Measurements from ENCODE around the gene ELAVL1.
"Not testable (repeated sequence)": the region's sequence is repeated elsewhere in the genome, so short reads cannot be mapped to it uniquely, and the experiment has no call there.

ELAVL1 gene

GRCh38 chr19:7932930-7933300 lies 72.5 kb downstream of the ELAVL1 start:
- DNase-seq = no peak

DNA sequence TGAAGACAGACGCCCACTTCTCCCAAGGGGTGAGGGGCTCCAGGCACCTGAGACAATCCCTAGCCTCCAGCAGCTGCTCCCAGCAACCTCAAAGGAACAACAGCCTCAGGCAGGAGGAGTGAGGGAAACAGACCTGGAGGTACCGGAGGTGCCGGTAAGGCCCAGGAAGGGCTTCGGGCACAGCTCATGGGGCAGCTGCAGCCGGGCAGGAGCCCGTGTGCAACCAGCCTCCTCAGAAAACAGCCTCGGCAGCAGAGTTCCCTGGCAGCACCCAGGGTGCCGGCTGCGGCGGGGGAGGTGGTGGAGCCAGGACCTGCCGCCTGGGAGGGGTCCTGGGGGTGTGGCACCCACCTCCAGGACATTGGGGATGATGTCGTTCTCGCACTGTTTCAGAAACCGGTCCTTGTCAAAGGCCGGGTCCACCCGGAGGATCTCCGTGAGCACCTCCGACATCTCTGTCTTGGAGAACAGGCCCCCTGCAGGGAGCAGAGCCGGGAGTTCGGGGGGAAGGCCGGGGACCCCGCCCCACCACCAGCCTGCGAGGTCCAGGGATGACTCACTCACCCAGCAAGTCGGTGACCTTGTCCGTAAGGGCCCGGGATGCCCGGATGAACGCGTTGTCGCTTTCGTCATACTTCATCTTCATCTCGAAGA lies 73.0 kb downstream of the ELAVL1 start:
- no peak for DNase-seq

DNA sequence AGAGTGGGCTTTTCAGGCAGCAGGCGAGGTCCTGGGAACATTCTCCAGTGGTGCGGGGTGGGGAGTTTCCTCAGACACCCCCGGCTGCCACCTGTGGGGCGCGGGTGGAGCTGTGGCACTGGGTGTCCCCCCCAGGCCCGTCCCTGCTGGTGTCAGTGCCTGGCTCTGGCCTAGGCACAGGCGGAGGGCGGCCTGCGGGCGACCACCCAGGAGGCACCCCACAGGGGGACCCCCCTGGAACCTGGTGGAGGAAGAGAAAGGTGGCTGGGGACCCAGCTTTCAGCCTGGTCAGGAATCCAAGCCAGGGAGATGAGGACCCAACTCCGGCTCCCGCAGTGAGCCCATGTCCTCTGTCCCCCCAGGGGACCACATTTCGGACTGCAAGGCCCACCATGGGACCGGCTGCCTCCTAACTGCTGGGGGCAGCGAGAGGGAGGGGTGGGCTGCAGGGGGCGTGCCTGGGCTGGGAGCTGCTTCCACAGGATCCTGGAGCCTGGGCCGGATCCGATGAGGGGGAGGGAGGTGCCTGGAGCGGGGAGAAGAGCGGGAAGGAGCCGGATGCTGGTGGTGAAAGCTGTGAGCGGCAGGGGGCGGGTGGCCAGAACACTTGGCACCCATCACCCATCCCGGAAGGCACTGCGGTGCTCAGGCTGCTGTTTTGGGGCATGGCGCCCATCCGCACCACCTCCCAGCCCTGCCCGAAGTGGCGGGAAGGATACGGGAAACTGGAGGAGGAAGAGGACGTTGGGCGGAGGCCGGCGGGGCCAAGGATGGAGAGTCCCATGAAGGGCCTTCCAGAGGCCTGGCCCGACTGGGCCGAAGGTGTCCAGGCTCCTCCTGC lies 74.0 kb downstream of the ELAVL1 start:
- DNase-seq = peak in 1 of 2 donors; percentile 35

GRCh38 chr19:7930765-7931164 lies 74.7 kb downstream of the ELAVL1 start:
- DNase-seq = no peak

- DNase-seq = not testable (repeated sequence)
Observed at GRCh38 chr19:7930030-7930429, 75.4 kb downstream of the ELAVL1 start.

DNA sequence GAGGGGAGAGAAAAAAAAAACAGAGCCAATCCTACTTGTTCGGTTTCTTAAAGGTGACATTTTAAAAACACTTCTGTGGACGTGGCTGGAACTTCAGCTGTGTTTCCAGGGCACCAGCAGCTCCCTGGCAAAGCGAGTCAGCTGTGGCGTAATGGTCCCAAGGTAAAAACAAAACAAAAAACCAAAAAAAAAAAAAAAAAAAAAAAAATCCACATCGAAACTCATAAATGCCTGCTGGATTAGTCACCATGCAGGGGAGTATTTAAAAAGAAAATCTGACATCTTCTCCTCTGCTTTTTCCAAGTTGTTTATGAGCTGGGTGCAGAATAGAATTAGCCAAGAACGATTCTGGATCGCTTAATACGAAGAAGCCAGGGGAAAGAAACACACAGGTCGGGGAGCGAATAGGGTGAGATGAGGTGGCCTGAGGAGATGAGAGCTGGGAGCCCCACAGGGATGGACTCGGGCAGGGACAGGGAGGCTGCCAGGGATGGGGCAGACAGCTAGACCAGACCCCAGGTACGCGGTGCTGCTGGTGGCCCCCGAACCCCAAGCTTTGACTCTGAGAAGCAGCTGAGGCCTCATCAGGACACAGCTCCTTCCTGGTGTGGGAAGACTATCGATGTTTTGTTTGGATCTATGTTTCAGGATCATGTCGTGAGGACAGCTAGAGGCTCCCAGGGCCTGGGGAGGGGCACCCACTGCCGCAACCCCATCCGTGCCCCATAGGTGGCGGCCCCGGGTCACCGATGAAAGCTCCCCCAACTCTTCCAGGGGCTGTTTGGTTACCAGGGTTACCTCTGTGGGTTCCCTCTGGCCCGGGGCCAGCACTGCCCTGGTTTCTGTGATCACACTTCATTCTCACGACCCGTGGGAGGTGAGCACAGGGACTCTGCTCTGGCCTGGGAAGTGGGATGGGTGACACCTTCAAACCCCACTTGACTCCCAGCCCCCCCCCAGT lies 76.4 kb downstream of the ELAVL1 start:
- no peak for DNase-seq

GRCh38 chr19:7928334-7928706 lies 77.1 kb downstream of the ELAVL1 start:
- DNase-seq = no peak

DNA sequence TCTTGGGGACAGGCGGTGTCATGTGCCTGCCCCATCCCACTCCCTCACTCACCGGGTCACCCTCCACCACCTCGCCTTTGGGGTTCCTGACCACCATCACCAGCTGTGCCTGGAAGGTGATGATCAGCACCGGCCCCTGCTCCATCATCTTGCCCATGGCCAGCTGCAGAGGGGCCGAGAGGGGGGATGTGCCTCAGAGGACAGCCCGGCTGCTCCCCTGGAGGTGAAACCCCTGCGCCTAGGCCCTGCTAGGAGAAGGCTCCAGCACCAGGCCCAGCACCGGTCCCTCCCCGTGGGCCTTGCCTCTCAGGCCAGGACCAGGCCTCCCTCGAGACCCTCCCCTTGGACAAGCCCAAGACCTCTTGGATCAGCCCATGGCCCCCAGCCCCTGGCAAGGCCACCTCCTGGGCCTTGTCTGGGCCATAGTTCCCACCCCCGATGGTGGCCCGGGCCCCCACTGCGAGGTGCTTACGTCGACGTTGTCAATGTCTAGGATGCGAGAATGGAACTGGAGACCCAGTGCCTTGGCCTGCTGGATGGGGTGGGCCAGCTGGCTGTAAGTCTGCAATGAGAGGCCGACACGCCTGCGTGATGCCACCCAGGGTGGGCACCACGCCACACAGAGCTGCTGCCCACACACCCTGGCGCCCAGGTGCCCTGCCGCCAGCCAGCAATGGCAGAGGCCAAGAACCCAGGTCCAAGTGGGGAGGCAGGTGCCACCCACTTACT lies 77.7 kb downstream of the ELAVL1 start:
- no peak for DNase-seq

DNA sequence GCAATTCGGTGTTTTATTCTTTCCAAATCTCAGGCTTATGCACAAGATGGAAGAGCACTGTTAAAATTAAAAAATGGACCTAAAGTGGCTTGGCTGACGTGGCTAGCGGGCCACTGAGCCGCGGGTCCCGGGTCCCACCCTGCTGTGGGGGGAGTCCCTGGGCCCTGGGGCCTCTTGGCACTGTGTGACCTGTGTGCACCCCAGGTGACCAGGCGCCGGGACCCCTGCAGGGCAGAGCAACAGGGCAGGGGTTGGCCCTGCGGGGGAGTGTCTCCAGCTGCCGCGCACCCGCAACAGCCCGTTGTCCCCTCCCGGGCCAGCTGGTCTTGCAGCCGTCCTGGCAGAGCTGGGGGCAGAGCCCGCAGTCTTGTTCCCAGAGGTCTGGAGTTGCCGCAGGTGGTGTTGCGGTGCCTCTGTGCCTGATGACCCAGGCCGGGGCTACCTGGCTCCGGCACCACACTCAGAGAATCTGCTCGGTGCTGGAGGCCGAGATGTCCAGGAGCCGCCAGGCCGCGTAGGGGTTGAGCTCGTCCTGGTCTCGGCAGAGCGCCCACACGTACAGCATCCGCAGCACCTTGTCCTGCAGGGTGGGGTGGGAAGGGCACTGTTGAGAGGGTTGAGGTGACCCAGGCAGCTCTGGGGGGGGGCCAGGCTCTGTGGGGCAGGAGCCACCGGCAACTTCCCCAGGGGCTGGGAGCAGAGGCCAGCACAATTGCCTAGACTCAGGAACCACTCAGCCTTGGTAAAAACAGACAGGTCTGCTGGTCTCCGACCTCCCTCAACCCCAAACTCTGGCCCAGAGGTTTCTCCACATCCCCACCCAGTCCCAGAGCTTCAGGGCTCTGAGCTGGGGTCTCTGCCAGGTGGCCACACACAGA lies 78.5 kb downstream of the ELAVL1 start:
- no peak for DNase-seq

DNA sequence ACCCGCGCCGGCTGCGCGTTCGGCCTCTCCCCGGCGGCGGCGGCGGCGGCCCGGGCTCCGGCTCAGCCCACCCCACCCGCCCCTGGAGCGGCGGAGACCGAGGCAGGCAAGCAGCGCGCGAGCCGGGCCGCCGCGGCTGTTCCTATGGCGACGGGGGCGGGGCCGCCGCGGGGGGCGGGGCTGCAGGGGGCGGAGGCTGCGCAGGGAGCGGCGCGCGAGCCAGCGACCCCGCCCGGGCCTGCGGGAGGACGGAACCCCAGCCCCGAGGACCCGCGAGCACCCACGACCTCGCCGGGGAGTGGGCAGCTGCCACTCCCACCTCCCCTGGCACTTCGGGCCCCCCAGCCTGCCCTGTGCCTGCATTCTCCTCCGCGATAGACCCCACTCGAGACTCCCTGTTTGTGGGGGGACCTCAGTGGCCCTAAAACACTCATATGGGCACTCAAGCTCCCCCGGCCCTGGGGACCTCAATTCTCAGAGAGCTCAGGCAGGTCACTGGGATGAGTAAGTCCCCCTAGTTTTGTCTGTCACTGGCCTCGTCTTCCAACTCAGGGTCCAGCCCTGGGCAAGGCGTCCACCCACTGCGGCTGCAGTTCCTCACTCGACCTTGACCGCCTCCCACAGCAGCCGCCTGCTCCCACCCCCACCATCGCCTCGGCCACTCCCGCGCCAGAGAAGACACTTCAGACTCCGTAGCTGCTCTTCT lies 79.3 kb downstream of the ELAVL1 start, which contains the start of gene CTXN1:
TSS of gene CTXN1 (minus strand) at position 115 of the 706 bp plus-strand sequence. CDS start 597 bp downstream, outside the sequence.
- peak in 1 of 2 donors; percentile 36 for DNase-seq

DNA sequence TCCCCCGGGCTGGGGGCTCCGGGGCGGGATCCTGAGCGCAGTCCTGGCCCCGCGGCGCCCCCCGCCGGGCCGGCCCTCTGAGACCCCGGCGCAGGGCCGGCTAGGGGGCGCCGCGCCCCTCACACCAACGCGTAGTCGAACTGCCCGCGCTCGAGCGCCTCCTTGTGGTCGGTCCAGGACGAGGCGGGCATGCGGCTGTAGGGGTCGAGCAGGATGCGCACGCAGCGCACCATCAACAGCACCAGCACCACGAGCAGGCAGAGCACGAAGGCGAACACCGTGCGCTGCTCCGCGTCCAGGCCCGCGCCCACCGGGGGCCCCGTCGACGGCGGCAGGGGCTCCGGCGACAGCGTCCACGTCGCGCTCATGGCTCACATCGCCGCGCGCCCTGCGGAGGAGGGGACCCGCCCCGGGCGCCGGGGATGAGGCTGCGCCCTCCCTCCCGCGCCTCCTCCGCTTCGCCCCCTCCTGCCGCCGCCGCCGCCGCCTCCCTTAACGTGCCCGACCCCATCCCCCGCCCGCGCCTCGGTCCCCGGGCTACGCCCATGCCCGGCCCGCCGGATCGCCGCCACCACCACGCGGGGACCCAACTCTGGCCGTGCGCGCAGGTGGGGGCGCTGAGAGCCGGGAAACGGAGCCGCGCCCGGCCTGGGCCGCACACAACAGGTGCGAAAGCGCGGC lies 80.1 kb downstream of the ELAVL1 start:
- DNase-seq = no peak

DNA sequence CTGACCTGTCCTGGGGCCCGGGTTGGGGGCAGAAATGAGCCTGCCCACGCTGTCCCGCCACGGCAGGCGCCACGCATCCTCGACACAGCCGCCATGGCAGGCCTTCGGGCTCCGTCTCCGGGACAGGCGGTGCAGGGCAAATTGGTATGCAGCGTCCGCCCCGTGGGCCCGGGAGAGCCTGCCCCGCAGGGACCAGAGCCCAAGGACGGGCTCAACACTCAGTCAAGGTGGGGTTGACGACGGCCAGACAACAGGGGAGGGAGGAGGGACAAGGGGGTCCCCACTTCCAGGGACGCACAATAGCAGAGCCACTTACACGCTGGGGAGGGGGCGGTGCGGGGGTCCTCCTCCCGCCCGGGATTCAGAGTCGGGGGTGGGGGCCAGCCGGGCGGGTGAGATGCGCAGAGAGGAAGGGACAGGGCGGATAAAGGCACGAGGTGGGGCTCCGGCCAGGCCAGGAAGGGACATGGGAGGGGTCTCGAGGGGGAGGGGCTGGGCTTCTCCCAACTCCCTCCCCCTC lies 80.7 kb downstream of the ELAVL1 start:
- DNase-seq = no peak

- no peak for DNase-seq
Observed at GRCh38 chr19:7924241-7924640, 81.2 kb downstream of the ELAVL1 start.

- DNase-seq = no peak
Observed at GRCh38 chr19:7923295-7924191, 81.9 kb downstream of the ELAVL1 start.

DNA sequence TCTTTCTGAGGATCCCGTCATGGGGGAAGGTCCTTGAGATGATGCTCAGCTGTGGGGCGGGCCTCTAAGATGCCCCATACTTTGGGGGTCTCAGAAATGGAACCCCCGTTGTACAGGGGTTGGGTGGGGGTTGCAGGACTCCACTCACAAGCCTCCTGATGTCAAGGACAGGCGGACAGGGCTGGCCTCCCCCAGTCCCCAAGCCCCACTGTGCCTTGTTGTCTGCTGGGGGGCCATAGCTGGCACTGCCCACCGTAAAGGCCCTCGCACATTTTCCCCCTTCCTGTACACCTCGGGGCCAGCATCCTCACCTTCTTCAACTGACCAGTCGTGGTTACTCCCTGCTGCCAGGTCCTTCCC lies 82.6 kb downstream of the ELAVL1 start:
- no peak for DNase-seq

- DNase-seq = no peak
Observed at GRCh38 chr19:7921967-7922835, 83.2 kb downstream of the ELAVL1 start.

- no peak for DNase-seq
Observed at GRCh38 chr19:7921302-7921966, 84.0 kb downstream of the ELAVL1 start.
